MM.1S (cell line): ENCODE results near the gene MRPL2.
A peak's percentile ranks its signal among the peaks of the same experiment; 100 is the strongest.

Experiments
- DNase-seq: peaks from one replicate; pipeline ENCODE4 v3.0.0-alpha.2; 2015
- H2AFZ ChIP-seq: fragments of 300-600 bp; sonication (generic); 2 replicates; pipeline ENCODE4 v1.6.0; 2016; ENCODE audit warnings: antibody characterized with exemption, low read length
- H3F3A ChIP-seq: fragments of 300-600 bp; sonication (generic); 2 replicates; pipeline ENCODE4 v1.6.1; 2016; ENCODE audit warnings: mild to moderate bottlenecking, antibody characterized with exemption, low read length, moderate library complexity, mixed read lengths; ENCODE audit not compliant: insufficient read depth
- H3K27ac ChIP-seq: fragments of 300-600 bp; sonication (generic); 2 replicates; pipeline ENCODE4 v1.5.1; 2016; ENCODE audit warnings: mild to moderate bottlenecking, low read length
- H3K27me3 ChIP-seq: fragments of 300-600 bp; sonication (generic); replicated peaks from 2 replicates; pipeline ENCODE4 v1.6.0; 2016; ENCODE audit warnings: low read length; ENCODE audit not compliant: insufficient read depth
- H3K36me3 ChIP-seq: fragments of 300-600 bp; sonication (generic); replicated peaks from 2 replicates; pipeline ENCODE4 v1.6.1; 2016; ENCODE audit warnings: mild to moderate bottlenecking, low read length, mixed read lengths; ENCODE audit not compliant: insufficient read depth
- H3K4me1 ChIP-seq: fragments of 300-600 bp; sonication (generic); 2 replicates; pipeline ENCODE4 v1.6.1; 2016; ENCODE audit warnings: low read length, mixed read lengths
- H3K4me2 ChIP-seq: fragments of 300-600 bp; sonication (generic); 2 replicates; pipeline ENCODE4 v1.6.0; 2016; ENCODE audit warnings: low read depth, low read length
- H3K4me3 ChIP-seq: fragments of 300-600 bp; sonication (generic); 2 replicates; pipeline ENCODE4 v1.5.1; 2016; ENCODE audit warnings: low read length, mixed read lengths
- H3K79me2 ChIP-seq: fragments of 300-600 bp; sonication (generic); 2 replicates; pipeline ENCODE4 v1.6.1; 2016; ENCODE audit warnings: mixed run types, low read length, mixed read lengths
- H3K9ac ChIP-seq: fragments of 300-600 bp; sonication (generic); 2 replicates; pipeline ENCODE4 v1.6.1; 2016; ENCODE audit warnings: low read length, mixed read lengths
- H3K9me2 ChIP-seq: fragments of 300-600 bp; sonication (generic); replicated peaks from 2 replicates; pipeline ENCODE4 v1.6.1; 2016; ENCODE audit warnings: mild to moderate bottlenecking, low read length, mixed read lengths; ENCODE audit not compliant: insufficient read depth
- H3K9me3 ChIP-seq: fragments of 300-600 bp; sonication (generic); replicated peaks from 2 replicates; pipeline ENCODE4 v1.6.1; 2016; ENCODE audit warnings: mild to moderate bottlenecking, low read length, mixed read lengths; ENCODE audit not compliant: insufficient read depth
- H4K20me1 ChIP-seq: fragments of 300-600 bp; sonication (generic); 2 replicates; pipeline ENCODE4 v1.6.1; 2016; ENCODE audit warnings: mild to moderate bottlenecking, low read length, moderate library complexity, mixed read lengths; ENCODE audit not compliant: insufficient read depth
- EZH2 ChIP-seq: fragments of 300-600 bp; sonication (generic); optimal IDR thresholded peaks from 2 replicates; pipeline ENCODE3; 2017; ENCODE audit warnings: low read depth, mild to moderate bottlenecking, antibody characterized with exemption, low read length, mixed read lengths
- EZH2phosphoT487 ChIP-seq: fragments of 300-600 bp; sonication (generic); IDR thresholded peaks from 2 replicates; pipeline ENCODE4 v1.6.1; 2018; ENCODE audit warnings: antibody characterized with exemption, low read length
- TF ChIP-seq, protein P1 (sequence below): fragments of 300-600 bp; sonication (generic); IDR thresholded peaks from 2 replicates; pipeline ENCODE4 v1.5.1; 2016; ENCODE audit warnings: antibody characterized with exemption, low read length, mixed read lengths

MRPL2 gene

DNA sequence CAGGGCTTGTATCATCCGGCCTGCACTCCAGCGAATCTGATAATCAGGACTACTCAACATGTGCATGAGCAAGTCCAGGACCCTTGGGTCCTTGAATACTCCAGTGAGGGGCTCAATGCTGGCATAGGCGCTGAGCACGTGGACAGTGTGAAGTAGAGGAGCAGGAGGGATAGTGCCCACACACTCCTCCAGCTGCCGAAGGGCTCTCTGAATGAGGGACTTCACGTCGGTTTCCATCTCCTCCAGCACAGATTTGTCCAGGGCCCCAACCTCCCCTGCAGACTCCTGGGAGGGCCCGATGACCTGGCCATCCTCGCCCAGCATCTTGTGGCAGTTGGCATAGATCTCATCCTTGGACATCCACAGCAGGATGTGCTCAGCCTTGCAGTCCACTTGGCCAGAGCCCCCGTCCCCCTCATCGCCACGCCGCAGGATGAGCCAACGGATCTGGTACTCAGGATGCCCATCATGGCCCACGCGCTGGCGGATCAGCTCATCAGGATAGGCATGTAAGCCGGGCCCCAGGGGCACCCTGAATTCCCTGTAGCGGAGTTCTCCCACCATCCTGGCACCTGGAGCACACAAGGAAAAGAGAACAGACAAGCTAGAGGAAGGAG is 6.9 kb downstream of the MRPL2 start:
- Histone ChIP-seq H3K36me3 (no peaks in the 10 kb centered on the region), H3K27me3 (no peaks in the 10 kb centered on the region), H3K9me3 (no peaks in the 10 kb centered on the region), H3K4me2 (peak overlapping the region; percentile 85; the same call in 1 of the 2 replicates), H2AFZ (no peak overlapping the region), H4K20me1 (no peaks in the 10 kb centered on the region), H3K27ac (no peak overlapping the region), H3F3A (peaks cover 4% of the 10 kb centered on the region; the same call in 1 of the 2 replicates), H3K4me3 (no peak overlapping the region; the same call in 1 of the 2 replicates), H3K9me2 (no peaks in the 10 kb centered on the region), H3K79me2 (peaks cover 16% of the 10 kb centered on the region), H3K9ac (no peak overlapping the region), H3K4me1 (0 out of 2 replicates have a peak, but pooled peaks cover 10% of the 10 kb centered on the region)
- TF ChIP-seq EZH2, result no peak
- TF ChIP-seq, protein P1, sequence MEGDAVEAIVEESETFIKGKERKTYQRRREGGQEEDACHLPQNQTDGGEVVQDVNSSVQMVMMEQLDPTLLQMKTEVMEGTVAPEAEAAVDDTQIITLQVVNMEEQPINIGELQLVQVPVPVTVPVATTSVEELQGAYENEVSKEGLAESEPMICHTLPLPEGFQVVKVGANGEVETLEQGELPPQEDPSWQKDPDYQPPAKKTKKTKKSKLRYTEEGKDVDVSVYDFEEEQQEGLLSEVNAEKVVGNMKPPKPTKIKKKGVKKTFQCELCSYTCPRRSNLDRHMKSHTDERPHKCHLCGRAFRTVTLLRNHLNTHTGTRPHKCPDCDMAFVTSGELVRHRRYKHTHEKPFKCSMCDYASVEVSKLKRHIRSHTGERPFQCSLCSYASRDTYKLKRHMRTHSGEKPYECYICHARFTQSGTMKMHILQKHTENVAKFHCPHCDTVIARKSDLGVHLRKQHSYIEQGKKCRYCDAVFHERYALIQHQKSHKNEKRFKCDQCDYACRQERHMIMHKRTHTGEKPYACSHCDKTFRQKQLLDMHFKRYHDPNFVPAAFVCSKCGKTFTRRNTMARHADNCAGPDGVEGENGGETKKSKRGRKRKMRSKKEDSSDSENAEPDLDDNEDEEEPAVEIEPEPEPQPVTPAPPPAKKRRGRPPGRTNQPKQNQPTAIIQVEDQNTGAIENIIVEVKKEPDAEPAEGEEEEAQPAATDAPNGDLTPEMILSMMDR, result no peak
- TF ChIP-seq EZH2phosphoT487, result no peak
- DNase-seq, result no peak

DNA sequence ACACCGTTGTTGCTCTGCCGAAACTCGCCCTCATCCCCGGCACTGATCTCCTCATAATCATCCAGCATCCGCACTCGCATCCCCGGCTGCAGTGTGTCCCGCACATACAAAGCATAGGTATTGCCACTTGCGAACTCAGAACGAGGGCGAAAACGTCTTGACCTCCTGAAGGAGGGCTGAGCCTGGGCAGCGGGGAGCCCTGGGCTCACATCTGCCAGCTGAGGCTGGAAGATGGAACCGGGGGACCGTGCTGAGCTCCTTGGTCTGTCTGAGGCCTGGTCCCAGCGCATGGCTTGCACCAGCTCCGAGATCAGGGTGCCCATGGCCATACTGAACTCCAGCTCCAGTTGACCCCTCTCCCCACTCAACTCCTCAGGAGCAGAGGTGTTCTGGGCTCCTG is 8.3 kb downstream of the MRPL2 start:
- Histone ChIP-seq H3K9me2 (no peaks in the 10 kb centered on the region), H3K27me3 (no peaks in the 10 kb centered on the region), H3K4me2 (no peak overlapping the region), H3F3A (peaks cover 4% of the 10 kb centered on the region; the same call in 1 of the 2 replicates), H3K79me2 (peaks cover 16% of the 10 kb centered on the region), H4K20me1 (no peaks in the 10 kb centered on the region), H3K9me3 (no peaks in the 10 kb centered on the region), H2AFZ (no peak overlapping the region), H3K9ac (no peak overlapping the region), H3K4me3 (no peak overlapping the region), H3K36me3 (no peaks in the 10 kb centered on the region), H3K27ac (no peak overlapping the region), H3K4me1 (0 out of 2 replicates have a peak, but pooled peaks cover 10% of the 10 kb centered on the region)
- TF ChIP-seq, protein P1, result no peak
- no peak for DNase-seq

GRCh38 chr6:43047998-43048397 is 11.2 kb downstream of the MRPL2 start:
- Histone ChIP-seq H3K9ac (no peak overlapping the region), H3K4me1 (0 out of 2 replicates have a peak, but pooled peaks cover 7% of the 10 kb centered on the region), H4K20me1 (no peaks in the 10 kb centered on the region), H3K27me3 (no peaks in the 10 kb centered on the region), H3K36me3 (no peaks in the 10 kb centered on the region), H2AFZ (no peak overlapping the region), H3K27ac (no peak overlapping the region), H3K9me3 (no peaks in the 10 kb centered on the region), H3K4me3 (no peak overlapping the region), H3F3A (no peaks in the 10 kb centered on the region), H3K4me2 (no peak overlapping the region), H3K9me2 (no peaks in the 10 kb centered on the region), H3K79me2 (peaks cover 11% of the 10 kb centered on the region)
- TF ChIP-seq, protein P1, result no peak
- TF ChIP-seq EZH2 (no peak), EZH2phosphoT487 (no peak)
- no peak for DNase-seq
